Stimulated activated CD4-positive, alpha-beta T cell treated with anti-CD3 and anti-CD28 coated beads, Interleukin-12 subunit alpha, Interleukin-12 subunit beta, amount 100 ng/mL, for 48 hours (primary cell): Measurements from ENCODE around the gene EMC9.

Source experiments
- DNase-seq, 3 donors: peaks; one replicate each; pipeline ENCODE4 v3.0.0-alpha.2; 2020; ENCODE audit warnings: low read depth in 2 of 3, low spot score in 1 of 3

EMC9 gene

DNA sequence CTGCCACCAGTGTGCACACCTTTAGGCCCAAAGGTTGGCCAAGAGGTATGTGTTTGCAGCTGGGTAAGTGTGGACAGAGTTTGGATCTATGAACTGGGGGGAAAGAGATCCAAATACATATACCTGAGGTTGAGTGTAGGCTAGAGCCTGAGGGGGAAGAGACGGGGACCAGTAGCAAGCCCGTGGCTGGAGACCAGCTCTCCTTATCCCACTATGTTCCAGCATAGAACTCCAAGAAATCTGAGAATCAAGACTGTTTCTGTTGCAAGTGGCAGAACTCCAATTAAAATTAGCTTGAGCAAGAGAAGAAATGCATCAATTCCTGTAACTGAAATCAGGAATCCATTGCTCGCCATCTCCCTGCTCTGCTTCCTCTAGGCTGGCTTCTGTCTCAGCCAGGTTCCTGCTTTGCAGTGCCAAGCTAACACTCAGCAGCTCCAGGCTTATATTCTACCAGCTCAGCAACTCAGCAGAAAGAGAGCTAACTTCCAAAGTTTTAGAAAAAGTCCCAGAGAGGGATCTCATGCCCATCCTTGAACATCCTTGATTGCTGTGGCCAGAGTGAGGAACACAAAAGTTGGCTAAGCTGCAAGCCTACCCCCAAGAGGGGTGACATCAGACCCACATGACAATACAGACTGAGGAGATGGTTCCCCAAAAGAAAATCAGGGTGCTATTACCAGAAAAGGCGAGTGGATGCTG lies 48.7 kb downstream of the EMC9 start:
- DNase-seq, result no peak

- no peak for DNase-seq
These were observed 49.3 kb downstream of the EMC9 start for GRCh38 chr14:24092110-24092504.

DNA sequence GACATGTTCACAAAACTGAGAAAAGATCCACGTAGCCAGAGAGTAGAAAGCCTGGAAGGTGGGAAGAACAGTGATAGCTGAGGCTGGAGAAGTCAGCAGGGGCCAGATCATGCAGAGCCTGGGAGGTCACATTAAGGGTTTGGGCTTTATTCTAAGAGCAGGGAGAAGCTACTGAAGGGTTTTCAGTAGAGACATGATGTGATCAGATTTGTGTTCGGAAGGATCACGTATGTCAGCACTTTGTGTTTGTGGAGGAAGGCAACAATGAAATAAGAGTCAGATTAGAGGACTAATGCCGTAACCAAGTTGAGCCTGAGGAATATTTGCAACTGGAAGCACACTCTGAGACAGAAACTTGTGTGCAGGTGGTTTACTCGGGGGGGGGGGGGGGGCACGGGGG lies 51.5 kb downstream of the EMC9 start:
- no peak for DNase-seq
